ENCODE data around the gene CHIC1. TPM values are rescaled to one million over a fixed set of nuclear protein-coding genes. Genes with fewer than 3 reads are reported as not detected.
"Not testable (repeated sequence)": the region's sequence is repeated elsewhere in the genome, so short reads cannot be mapped to it uniquely, and the experiment has no call there.

CHIC1 gene
- total RNA-seq, result 9.6 and 20.2 TPM in 2 replicates

DNA sequence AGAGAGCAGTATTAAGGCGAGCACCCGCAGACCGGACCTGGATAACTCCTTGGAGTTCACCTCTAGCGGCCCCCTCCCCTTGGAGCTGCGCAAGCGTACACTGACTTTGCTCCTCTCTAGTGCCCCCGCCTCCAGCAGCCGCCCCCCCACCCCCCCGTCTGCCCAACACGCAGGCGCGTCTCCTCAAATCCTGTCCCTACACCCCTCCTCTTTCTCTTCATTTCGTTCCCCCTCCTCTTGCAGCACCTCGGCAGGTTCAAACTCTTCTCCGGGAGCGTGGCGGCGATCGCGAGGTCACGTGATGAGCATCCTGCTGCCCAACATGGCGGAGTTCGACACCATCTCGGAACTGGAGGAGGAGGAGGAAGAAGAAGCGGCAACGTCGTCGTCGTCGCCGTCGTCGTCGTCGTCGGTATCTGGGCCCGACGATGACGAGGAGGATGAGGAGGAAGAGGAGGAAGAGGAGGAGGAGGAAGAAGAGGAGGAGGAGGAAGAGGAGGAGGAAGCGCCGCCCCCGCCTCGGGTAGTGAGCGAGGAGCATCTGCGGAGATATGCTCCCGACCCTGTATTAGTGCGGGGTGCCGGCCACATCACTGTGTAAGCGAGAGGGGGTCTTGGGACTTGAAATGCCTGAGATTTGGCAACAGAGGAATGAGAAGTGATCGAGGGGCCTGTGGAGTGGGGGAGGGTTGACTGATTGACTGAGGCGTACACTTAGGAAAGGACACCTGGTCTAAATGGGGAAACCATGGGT, at the start of gene CHIC1:
Gene CHIC1 (plus strand): TSS at position 214 of the 754 bp plus-strand sequence. CDS start 88 bp downstream, at position 302.
- peak; percentile 45 for DNase-seq (ENCODE audit: low read depth)

DNA sequence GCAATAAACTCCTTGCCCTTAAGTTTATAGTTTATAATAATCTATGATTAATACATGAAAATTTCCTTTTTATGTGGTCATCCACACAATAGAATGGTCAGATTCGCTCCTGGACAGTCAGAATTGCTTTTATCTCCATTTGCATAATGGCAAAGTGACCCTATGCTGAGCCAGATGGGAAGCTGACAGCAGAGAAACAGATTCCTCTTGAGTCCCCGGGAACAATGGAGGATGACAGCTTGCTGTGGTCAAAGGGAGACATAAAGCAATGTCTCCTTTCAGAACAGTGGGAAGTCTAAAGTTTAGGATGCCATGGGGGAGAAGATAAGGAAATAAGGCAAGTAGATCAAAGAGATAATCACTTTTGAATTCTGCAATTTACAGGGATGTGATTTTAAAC, 40.2 kb upstream of the CHIC1 start:
- not testable (repeated sequence) for DNase-seq (ENCODE audit: low read depth)

DNA sequence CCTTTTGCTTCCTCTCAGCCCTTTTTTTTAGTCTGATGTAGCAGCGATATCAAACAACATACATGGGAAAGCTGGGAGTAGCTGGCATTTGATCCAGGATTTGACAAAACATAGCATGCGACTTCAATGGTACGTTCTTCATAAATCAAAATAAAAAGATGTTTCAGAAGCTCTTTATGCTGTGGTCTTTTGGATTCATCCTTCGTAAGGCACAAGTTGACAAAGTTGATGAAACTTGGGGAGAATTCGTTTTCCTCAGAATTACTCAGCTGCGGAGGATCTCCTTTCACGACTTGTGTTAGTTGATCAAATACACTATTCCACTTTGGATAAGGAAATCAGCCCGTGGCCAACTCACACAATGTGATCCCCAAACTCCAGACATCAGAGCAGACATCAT, 38.1 kb upstream of the CHIC1 start:
- no peak for DNase-seq (ENCODE audit: low read depth)

DNA sequence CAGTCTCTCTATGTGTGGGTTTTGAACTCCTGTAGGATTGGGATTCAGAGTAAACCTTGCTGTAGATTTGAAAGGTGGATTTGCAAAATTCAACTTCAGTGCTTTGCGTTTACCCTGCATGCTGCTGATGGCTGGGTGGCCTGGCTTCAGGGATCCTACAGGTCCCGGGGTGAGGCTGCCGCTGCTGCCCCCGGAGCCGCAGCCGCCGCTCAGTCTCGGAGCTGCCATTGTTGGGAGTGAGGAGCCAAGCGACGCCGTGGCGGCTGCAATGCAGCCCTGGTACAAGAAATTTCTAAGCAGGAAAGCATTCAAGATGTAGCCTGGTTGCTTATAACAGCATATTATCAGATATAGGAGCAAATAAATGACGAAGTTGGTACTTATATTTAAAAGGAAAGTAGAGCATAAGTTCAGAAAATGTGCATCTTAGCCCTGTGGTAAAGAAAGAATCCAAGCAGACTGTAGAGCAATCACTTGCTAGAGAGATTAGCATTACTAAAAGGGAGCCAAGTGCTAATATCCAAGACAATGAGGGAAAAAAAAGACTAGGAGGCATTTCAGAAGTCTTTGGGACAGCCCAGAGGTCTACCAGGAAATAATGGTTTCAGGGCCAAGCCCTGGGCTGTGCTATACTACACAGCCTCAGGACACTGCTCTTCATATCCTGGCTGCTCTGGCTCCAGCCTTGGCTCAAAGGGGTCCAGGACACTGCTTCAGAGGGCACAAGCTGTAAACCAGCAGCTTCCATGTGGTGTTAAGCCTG, 36.9 kb upstream of the CHIC1 start:
- no peak for DNase-seq (ENCODE audit: low read depth)

- DNase-seq (ENCODE audit: low read depth), result not testable (repeated sequence)
These were observed 31.3 kb upstream of the CHIC1 start for GRCh38 chrX:73531655-73532054.

DNA sequence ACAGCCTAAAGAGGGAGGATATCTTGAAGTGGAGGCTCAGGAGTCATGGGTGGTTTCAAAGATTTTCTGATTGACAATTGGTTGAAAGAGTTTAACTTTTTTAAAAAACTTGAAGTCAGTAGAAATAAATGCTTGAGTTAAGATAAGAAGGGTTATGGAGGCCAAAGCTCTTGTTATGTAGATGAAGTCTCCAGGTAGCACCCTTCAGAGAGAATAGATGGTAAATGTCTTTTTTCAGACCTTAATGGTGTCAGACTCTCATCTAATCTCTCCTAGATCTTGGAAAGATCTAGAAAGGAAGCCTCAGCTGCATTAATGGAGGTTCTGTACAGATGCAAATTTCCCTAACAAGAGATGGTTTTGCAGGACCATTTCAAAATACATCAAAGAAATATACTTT, 6.8 kb upstream of the CHIC1 start:
- no peak for DNase-seq (ENCODE audit: low read depth)

DNA sequence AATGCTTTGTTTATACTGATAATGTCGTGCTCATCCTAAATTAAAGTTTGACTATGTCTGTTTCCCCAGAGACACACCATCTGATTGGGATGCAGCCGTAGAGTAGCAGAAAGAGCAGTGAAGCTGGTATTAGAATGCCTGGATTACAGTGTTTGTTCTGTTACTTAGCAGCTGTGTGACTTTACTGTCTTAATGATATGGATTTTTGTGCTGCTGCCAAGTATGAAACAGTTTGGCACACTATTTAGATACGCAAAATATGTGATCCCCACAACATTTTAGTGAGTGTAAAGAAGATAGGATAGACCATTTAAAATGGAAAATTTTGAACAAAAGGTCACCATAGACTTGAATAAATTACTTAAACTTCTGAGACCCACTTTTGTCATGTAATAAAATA, 1.2 kb upstream of the CHIC1 start:
- no peak for DNase-seq (ENCODE audit: low read depth)

GRCh38 chrX:73562458-73562857, 539 bp upstream of the CHIC1 start:
- DNase-seq (ENCODE audit: low read depth), result no peak

GRCh38 chrX:73563738-73564068, 706 bp downstream of the CHIC1 start:
- DNase-seq (ENCODE audit: low read depth), result no peak

- DNase-seq (ENCODE audit: low read depth), result peak; percentile 98
These were observed 14.4 kb downstream of the CHIC1 start for GRCh38 chrX:73577361-73577760.

- peak; percentile 62 for DNase-seq (ENCODE audit: low read depth)
These were observed 18.1 kb downstream of the CHIC1 start for GRCh38 chrX:73581002-73581628.

GRCh38 chrX:73597758-73598157, 34.8 kb downstream of the CHIC1 start:
- DNase-seq (ENCODE audit: low read depth), result not testable (repeated sequence)

GRCh38 chrX:73615022-73615421, 52.0 kb downstream of the CHIC1 start:
- DNase-seq (ENCODE audit: low read depth), result no peak

DNA sequence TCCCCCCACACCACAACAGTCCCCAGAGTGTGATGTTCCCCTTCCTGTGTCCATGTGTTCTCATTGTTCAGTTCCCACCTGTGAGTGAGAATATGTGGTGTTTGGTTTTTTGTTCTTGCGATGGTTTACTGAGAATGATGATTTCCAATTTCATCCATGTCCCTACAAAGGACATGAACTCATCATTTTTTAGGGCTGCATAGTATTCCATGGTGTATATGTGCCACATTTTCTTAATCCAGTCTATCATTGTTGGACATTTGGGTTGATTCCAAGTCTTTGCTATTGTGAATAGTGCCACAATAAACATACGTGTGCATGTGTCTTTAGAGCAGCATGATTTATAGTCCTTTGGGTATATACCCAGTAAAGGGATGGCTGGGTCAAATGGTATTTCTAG, 78.7 kb downstream of the CHIC1 start:
- not testable (repeated sequence) for DNase-seq (ENCODE audit: low read depth)

DNA sequence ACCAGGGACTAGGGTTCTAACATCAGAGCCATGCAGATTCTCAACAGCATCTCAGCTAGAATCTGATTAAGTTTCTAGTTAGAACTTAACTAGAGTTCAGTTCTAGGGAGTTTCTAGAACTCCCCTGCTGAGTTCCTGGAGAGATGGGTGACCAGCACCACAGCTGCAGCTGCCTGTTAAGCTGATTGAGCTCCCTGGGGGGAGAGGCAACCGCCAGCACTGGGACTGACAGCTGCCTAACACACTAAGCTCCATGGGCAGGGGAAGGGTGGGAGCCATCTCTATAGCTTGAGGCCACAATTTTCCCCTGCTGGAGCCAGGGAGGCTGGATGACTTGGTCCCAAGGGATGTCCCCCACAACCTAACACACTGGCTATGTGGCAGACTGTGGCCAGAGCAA, 84.2 kb downstream of the CHIC1 start:
- no peak for DNase-seq (ENCODE audit: low read depth)

- DNase-seq (ENCODE audit: low read depth), result no peak
These were observed 84.8 kb downstream of the CHIC1 start for GRCh38 chrX:73647632-73648322.

DNA sequence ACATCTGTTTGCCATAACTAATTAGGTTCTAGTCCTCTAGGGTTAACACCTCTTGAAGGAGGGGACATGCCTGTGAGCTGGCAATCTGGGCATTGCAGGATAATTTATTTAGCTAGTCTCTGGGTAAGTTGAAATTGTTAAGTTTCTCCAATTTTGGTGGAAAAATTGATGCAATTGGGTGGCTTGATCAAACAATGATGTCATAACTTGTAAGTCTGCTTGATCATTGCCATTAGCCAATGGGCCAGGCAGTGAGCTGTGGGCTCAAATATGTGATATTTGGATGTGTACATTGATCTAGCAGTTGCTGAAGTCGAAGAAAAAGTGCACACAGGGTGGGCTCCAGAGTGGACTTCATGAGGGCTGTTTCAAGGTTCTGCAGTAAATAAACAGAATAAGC, 98.3 kb downstream of the CHIC1 start:
- DNase-seq (ENCODE audit: low read depth), result not testable (repeated sequence)

DNA sequence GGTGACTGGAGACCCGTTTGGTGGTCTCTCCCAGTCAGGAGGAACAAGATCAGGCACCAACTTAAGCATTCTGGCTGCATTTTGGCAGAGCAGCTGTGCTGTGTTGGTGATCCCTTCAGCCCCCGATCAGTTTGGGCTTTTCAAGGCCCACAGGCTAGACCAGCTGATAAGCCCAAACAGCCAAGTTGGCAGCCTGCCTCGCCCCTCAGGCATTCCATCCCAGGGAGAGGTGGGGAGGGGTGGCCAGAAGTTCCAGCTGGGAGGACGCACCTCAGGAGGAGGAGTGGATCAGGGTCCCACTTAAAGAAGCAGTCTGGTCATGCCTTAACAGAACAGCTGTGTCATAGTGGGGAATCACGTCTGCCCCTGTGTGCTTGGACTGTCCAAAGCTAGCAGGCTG, 105.8 kb downstream of the CHIC1 start:
- DNase-seq (ENCODE audit: low read depth), result no peak

DNA sequence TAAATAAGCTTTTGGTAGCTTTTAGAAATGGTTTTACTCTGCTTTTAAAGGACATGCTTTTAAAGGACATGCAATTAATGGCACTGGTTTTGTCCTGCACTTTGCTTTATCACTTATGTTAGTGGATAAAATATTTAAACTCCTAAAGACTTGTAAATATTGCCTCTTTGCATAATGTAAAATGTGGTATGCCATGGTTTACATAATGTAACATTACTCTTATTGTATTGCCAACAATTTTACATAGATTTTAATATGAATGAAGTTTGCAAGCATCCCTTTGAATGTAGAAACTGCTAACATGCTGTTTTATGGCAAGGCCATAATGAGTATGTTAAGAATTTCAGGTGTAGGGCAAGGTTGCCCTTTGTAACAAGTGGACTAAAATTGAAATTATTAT, 118.4 kb downstream of the CHIC1 start:
- DNase-seq (ENCODE audit: low read depth), result no peak

GRCh38 chrX:73683236-73683859, 120.4 kb downstream of the CHIC1 start:
- DNase-seq (ENCODE audit: low read depth), result peak; percentile 37

GRCh38 chrX:73707014-73707413, 144.0 kb downstream of the CHIC1 start:
- not testable (repeated sequence) for DNase-seq (ENCODE audit: low read depth)

DNA sequence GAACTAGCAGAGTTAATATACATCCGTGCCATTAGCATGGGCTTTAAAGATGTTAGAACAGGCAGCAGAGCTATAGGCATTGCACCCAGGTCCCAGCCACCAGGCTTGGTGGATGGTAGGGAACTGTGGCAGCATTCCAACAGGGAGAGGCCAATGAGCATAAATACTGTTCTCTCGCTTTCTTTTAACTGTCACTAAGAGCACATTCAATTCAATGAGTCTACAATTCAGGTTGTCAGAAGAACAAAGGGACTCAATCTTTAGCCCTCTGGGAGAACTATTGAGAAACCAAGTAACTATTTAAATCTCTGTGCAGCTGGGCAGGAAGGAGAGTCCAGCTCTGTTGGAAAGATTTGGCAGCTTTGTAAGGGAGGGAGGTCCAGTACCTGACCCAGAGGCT, 165.6 kb downstream of the CHIC1 start:
- DNase-seq (ENCODE audit: low read depth), result no peak

All from renal cortical epithelial cell (primary cell).